ENCODE results near the gene CASP8AP2.
"Not testable (repeated sequence)": the region's sequence is repeated elsewhere in the genome, so short reads cannot be mapped to it uniquely, and the experiment has no call there.

The CASP8AP2 gene

GRCh38 chr6:89829472-89830169 lies at the start of gene CASP8AP2:
CASP8AP2 (plus strand) TSS chr6:89829880.
- peaks cover 11% of the 10 kb centered on the region for H3K4me1 ChIP-seq (ENCODE audit: insufficient read depth, low read length)
- H3K27me3 ChIP-seq (ENCODE audit: insufficient read depth, low read length), result no peaks in the 10 kb centered on the region
- H2AFZ ChIP-seq (ENCODE audit: low read depth, low read length), result peak within 1 kb of the TSS; percentile 92
- H3K9me3 ChIP-seq (ENCODE audit: low read length), result no peaks in the 10 kb centered on the region
- H3K36me3 ChIP-seq (ENCODE audit: insufficient read depth, low read length), result peaks cover 19% of the 10 kb centered on the region
- H3K4me3 ChIP-seq (ENCODE audit: low read length), result peak within 1 kb of the TSS; percentile 85

- no peak overlapping the region for H2AFZ ChIP-seq (ENCODE audit: low read depth, low read length)
- H3K4me3 ChIP-seq (ENCODE audit: low read length), result no peak overlapping the region
- peaks cover 49% of the 10 kb centered on the region for H3K36me3 ChIP-seq (ENCODE audit: insufficient read depth, low read length)
- no peaks in the 10 kb centered on the region for H3K9me3 ChIP-seq (ENCODE audit: low read length)
- H3K27me3 ChIP-seq (ENCODE audit: insufficient read depth, low read length), result no peaks in the 10 kb centered on the region
- H3K4me1 ChIP-seq (ENCODE audit: insufficient read depth, low read length), result no peaks in the 10 kb centered on the region
Observed at GRCh38 chr6:89781070-89782034, 48.3 kb upstream of the CASP8AP2 start.

GRCh38 chr6:89782222-89782621 lies 47.5 kb upstream of the CASP8AP2 start:
- H3K4me3 ChIP-seq (ENCODE audit: low read length), result no peak overlapping the region
- peaks cover 53% of the 10 kb centered on the region for H3K36me3 ChIP-seq (ENCODE audit: insufficient read depth, low read length)
- H3K4me1 ChIP-seq (ENCODE audit: insufficient read depth, low read length), result no peaks in the 10 kb centered on the region
- no peaks in the 10 kb centered on the region for H3K27me3 ChIP-seq (ENCODE audit: insufficient read depth, low read length)
- no peaks in the 10 kb centered on the region for H3K9me3 ChIP-seq (ENCODE audit: low read length)
- no peak overlapping the region for H2AFZ ChIP-seq (ENCODE audit: low read depth, low read length)

GRCh38 chr6:89783293-89783692 lies 46.4 kb upstream of the CASP8AP2 start:
- not testable (repeated sequence) for H3K4me1 ChIP-seq (ENCODE audit: insufficient read depth, low read length); H2AFZ ChIP-seq (ENCODE audit: low read depth, low read length); H3K4me3 ChIP-seq (ENCODE audit: low read length); H3K9me3 ChIP-seq (ENCODE audit: low read length); H3K27me3 ChIP-seq (ENCODE audit: insufficient read depth, low read length)
- H3K36me3 ChIP-seq (ENCODE audit: insufficient read depth, low read length), result peaks cover 59% of the 10 kb centered on the region

- Histone ChIP-seq H3K9me3 (ENCODE audit: low read length) (no peaks in the 10 kb centered on the region), H3K27me3 (ENCODE audit: insufficient read depth, low read length) (no peaks in the 10 kb centered on the region), H3K4me3 (ENCODE audit: low read length) (no peak overlapping the region), H2AFZ (ENCODE audit: low read depth, low read length) (no peak overlapping the region), H3K4me1 (ENCODE audit: insufficient read depth, low read length) (no peaks in the 10 kb centered on the region), H3K36me3 (ENCODE audit: insufficient read depth, low read length) (peaks cover 62% of the 10 kb centered on the region)
Observed at GRCh38 chr6:89784838-89785237, 44.8 kb upstream of the CASP8AP2 start.

GRCh38 chr6:89786970-89787369 lies 42.7 kb upstream of the CASP8AP2 start:
- H3K4me1 ChIP-seq (ENCODE audit: insufficient read depth, low read length), result no peaks in the 10 kb centered on the region
- peaks cover 56% of the 10 kb centered on the region for H3K36me3 ChIP-seq (ENCODE audit: insufficient read depth, low read length)
- H3K4me3 ChIP-seq (ENCODE audit: low read length), result no peak overlapping the region
- H3K27me3 ChIP-seq (ENCODE audit: insufficient read depth, low read length), result no peaks in the 10 kb centered on the region
- no peak overlapping the region for H2AFZ ChIP-seq (ENCODE audit: low read depth, low read length)
- H3K9me3 ChIP-seq (ENCODE audit: low read length), result no peaks in the 10 kb centered on the region

- Histone ChIP-seq H2AFZ (ENCODE audit: low read depth, low read length) (no peak overlapping the region), H3K36me3 (ENCODE audit: insufficient read depth, low read length) (peaks cover 51% of the 10 kb centered on the region), H3K4me3 (ENCODE audit: low read length) (no peak overlapping the region), H3K4me1 (ENCODE audit: insufficient read depth, low read length) (no peaks in the 10 kb centered on the region), H3K9me3 (ENCODE audit: low read length) (no peaks in the 10 kb centered on the region), H3K27me3 (ENCODE audit: insufficient read depth, low read length) (no peaks in the 10 kb centered on the region)
Observed at GRCh38 chr6:89787660-89788328, 41.9 kb upstream of the CASP8AP2 start.

GRCh38 chr6:89789980-89790379 lies 39.7 kb upstream of the CASP8AP2 start:
- Histone ChIP-seq H3K4me1 (ENCODE audit: insufficient read depth, low read length) (no peaks in the 10 kb centered on the region), H3K27me3 (ENCODE audit: insufficient read depth, low read length) (no peaks in the 10 kb centered on the region), H3K36me3 (ENCODE audit: insufficient read depth, low read length) (peaks cover 51% of the 10 kb centered on the region), H2AFZ (ENCODE audit: low read depth, low read length) (no peak overlapping the region), H3K4me3 (ENCODE audit: low read length) (no peak overlapping the region), H3K9me3 (ENCODE audit: low read length) (no peaks in the 10 kb centered on the region)

GRCh38 chr6:89790403-89790802 lies 39.3 kb upstream of the CASP8AP2 start:
- Histone ChIP-seq H3K9me3 (ENCODE audit: low read length) (no peaks in the 10 kb centered on the region), H3K4me3 (ENCODE audit: low read length) (no peak overlapping the region), H2AFZ (ENCODE audit: low read depth, low read length) (no peak overlapping the region), H3K4me1 (ENCODE audit: insufficient read depth, low read length) (no peaks in the 10 kb centered on the region), H3K36me3 (ENCODE audit: insufficient read depth, low read length) (peaks cover 47% of the 10 kb centered on the region), H3K27me3 (ENCODE audit: insufficient read depth, low read length) (no peaks in the 10 kb centered on the region)

- Histone ChIP-seq H3K36me3 (ENCODE audit: insufficient read depth, low read length) (peaks cover 34% of the 10 kb centered on the region), H3K9me3 (ENCODE audit: low read length) (no peaks in the 10 kb centered on the region), H3K4me3 (ENCODE audit: low read length) (no peak overlapping the region), H2AFZ (ENCODE audit: low read depth, low read length) (no peak overlapping the region), H3K4me1 (ENCODE audit: insufficient read depth, low read length) (no peaks in the 10 kb centered on the region), H3K27me3 (ENCODE audit: insufficient read depth, low read length) (no peaks in the 10 kb centered on the region)
Observed at GRCh38 chr6:89792881-89793280, 36.8 kb upstream of the CASP8AP2 start.

GRCh38 chr6:89793586-89793985 lies 36.1 kb upstream of the CASP8AP2 start:
- Histone ChIP-seq H3K9me3 (ENCODE audit: low read length) (no peaks in the 10 kb centered on the region), H3K27me3 (ENCODE audit: insufficient read depth, low read length) (no peaks in the 10 kb centered on the region), H3K4me1 (ENCODE audit: insufficient read depth, low read length) (no peaks in the 10 kb centered on the region), H2AFZ (ENCODE audit: low read depth, low read length) (no peak overlapping the region), H3K4me3 (ENCODE audit: low read length) (no peak overlapping the region), H3K36me3 (ENCODE audit: insufficient read depth, low read length) (peaks cover 31% of the 10 kb centered on the region)

GRCh38 chr6:89794324-89794723 lies 35.4 kb upstream of the CASP8AP2 start:
- Histone ChIP-seq H3K27me3 (ENCODE audit: insufficient read depth, low read length) (no peaks in the 10 kb centered on the region), H3K36me3 (ENCODE audit: insufficient read depth, low read length) (peaks cover 31% of the 10 kb centered on the region), H3K4me1 (ENCODE audit: insufficient read depth, low read length) (no peaks in the 10 kb centered on the region), H3K9me3 (ENCODE audit: low read length) (no peaks in the 10 kb centered on the region), H3K4me3 (ENCODE audit: low read length) (no peak overlapping the region), H2AFZ (ENCODE audit: low read depth, low read length) (no peak overlapping the region)

- no peak overlapping the region for H2AFZ ChIP-seq (ENCODE audit: low read depth, low read length)
- no peaks in the 10 kb centered on the region for H3K27me3 ChIP-seq (ENCODE audit: insufficient read depth, low read length)
- H3K4me3 ChIP-seq (ENCODE audit: low read length), result no peak overlapping the region
- no peaks in the 10 kb centered on the region for H3K9me3 ChIP-seq (ENCODE audit: low read length)
- H3K36me3 ChIP-seq (ENCODE audit: insufficient read depth, low read length), result peaks cover 28% of the 10 kb centered on the region
- H3K4me1 ChIP-seq (ENCODE audit: insufficient read depth, low read length), result no peaks in the 10 kb centered on the region
Observed at GRCh38 chr6:89797317-89797716, 32.4 kb upstream of the CASP8AP2 start.
